Mesenchymal stem cell (in vitro differentiated cells and primary cell): ENCODE measurements around the gene INPP5A.

ENCODE experiments used
- DNase-seq: peaks from one replicate; pipeline ENCODE4 v3.0.0-alpha.2; 2013
- H2AFZ ChIP-seq: one replicate; pipeline ENCODE4 v1.6.1; 2013; ENCODE audit warnings: low read depth, mild to moderate bottlenecking, control low read depth, inconsistent platforms, low read length, moderate library complexity
- H2AK5ac ChIP-seq: 2 replicates; pipeline ENCODE4 v1.6.1; 2013; ENCODE audit warnings: low read length, moderate library complexity, mild to moderate bottlenecking, inconsistent platforms; ENCODE audit not compliant: severe bottlenecking
- H2BK120ac ChIP-seq: one replicate; pipeline ENCODE4 v1.6.1; 2013; ENCODE audit warnings: low read depth, mild to moderate bottlenecking, inconsistent platforms, low read length, moderate library complexity
- H2BK12ac ChIP-seq, 2 experiments: one replicate each; pipeline ENCODE4 v1.6.1; 2013; ENCODE audit warnings: inconsistent platforms in 2 of 2, low read length in 2 of 2, mild to moderate bottlenecking in 2 of 2, moderate library complexity in 2 of 2, control low read depth in 1 of 2
- H2BK15ac ChIP-seq: one replicate; pipeline ENCODE4 v1.6.1; 2013; ENCODE audit warnings: mild to moderate bottlenecking, low read depth, inconsistent platforms; ENCODE audit not compliant: poor library complexity, severe bottlenecking
- H2BK5ac ChIP-seq: 2 replicates; pipeline ENCODE4 v1.6.1; 2013; ENCODE audit warnings: low read depth, mild to moderate bottlenecking, low read length, control low read depth, inconsistent platforms; ENCODE audit not compliant: poor library complexity, severe bottlenecking
- H3K14ac ChIP-seq, 2 experiments: one replicate each; pipeline ENCODE4 v1.6.1; 2013; ENCODE audit warnings: inconsistent platforms in 2 of 2, low read length in 2 of 2, control low read depth in 1 of 2, mild to moderate bottlenecking in 1 of 2, moderate library complexity in 1 of 2
- H3K18ac ChIP-seq, 2 experiments: one replicate each; pipeline ENCODE4 v1.6.1; 2013; ENCODE audit warnings: inconsistent platforms in 2 of 2, low read length in 2 of 2, control low read depth in 1 of 2, low read depth in 1 of 2, mild to moderate bottlenecking in 1 of 2
- H3K23ac ChIP-seq, 2 experiments: one replicate each; pipeline ENCODE4 v1.6.1; 2013; ENCODE audit warnings: inconsistent platforms in 2 of 2, low read length in 2 of 2, mild to moderate bottlenecking in 2 of 2, moderate library complexity in 2 of 2, control low read depth in 1 of 2
- H3K27ac ChIP-seq: 2 replicates; pipeline ENCODE4 v1.5.1; 2013; ENCODE audit warnings: mild to moderate bottlenecking, moderate library complexity, low read length, control low read depth, inconsistent platforms; ENCODE audit not compliant: poor library complexity, severe bottlenecking
- H3K27me3 ChIP-seq, 2 experiments: 2 replicates each; pipeline versions ENCODE4 v1.6.1 to v1.7.0; 2013; ENCODE audit warnings: low read length in 2 of 2, mild to moderate bottlenecking in 2 of 2, moderate library complexity in 2 of 2, control low read depth in 1 of 2, inconsistent platforms in 1 of 2; ENCODE audit not compliant: control insufficient read depth in 1 of 2, insufficient read depth in 1 of 2
- H3K36me3 ChIP-seq, 2 experiments: 2 replicates each; pipeline versions ENCODE4 v1.6.1 to v1.7.0; 2013; ENCODE audit warnings: low read length in 2 of 2, control low read depth in 1 of 2, inconsistent platforms in 1 of 2, low read depth in 1 of 2, mild to moderate bottlenecking in 1 of 2; ENCODE audit not compliant: insufficient read depth in 2 of 2, control insufficient read depth in 1 of 2
- H3K4ac ChIP-seq, 2 experiments: one replicate each; pipeline ENCODE4 v1.6.1; 2013; ENCODE audit warnings: inconsistent platforms in 2 of 2, low read length in 2 of 2, mild to moderate bottlenecking in 2 of 2, moderate library complexity in 2 of 2, control low read depth in 1 of 2, low read depth in 1 of 2
- H3K4me1 ChIP-seq: 2 replicates; pipeline ENCODE4 v1.6.1; 2013; ENCODE audit warnings: low read depth, low read length, control low read depth; ENCODE audit not compliant: control insufficient read depth, insufficient read depth
- H3K4me2 ChIP-seq: 2 replicates; pipeline ENCODE4 v1.6.1; 2013; ENCODE audit warnings: low read length, mild to moderate bottlenecking, inconsistent platforms; ENCODE audit not compliant: poor library complexity, severe bottlenecking
- H3K4me3 ChIP-seq, 2 experiments: 2 replicates each; pipeline versions ENCODE4 v1.5.1 to v1.7.0; 2013; ENCODE audit warnings: low read length in 2 of 2, mild to moderate bottlenecking in 2 of 2, control low read depth in 1 of 2, low read depth in 1 of 2; ENCODE audit not compliant: insufficient read depth in 1 of 2
- H3K79me1 ChIP-seq: replicated peaks from 2 replicates; pipeline ENCODE4 v1.6.1; 2013; ENCODE audit warnings: mild to moderate bottlenecking, control low read depth, low read length, inconsistent platforms; ENCODE audit not compliant: poor library complexity, severe bottlenecking
- H3K9ac ChIP-seq: 2 replicates; pipeline ENCODE4 v1.7.0; 2013; ENCODE audit warnings: mild to moderate bottlenecking, low read length, moderate library complexity
- H3K9me3 ChIP-seq: 2 replicates; pipeline ENCODE4 v1.7.0; 2013; ENCODE audit warnings: mild to moderate bottlenecking, low read length; ENCODE audit not compliant: control insufficient read depth
- H4K8ac ChIP-seq: one replicate; pipeline ENCODE4 v1.6.1; 2013; ENCODE audit warnings: inconsistent platforms, mild to moderate bottlenecking, low read length, moderate library complexity
- H4K91ac ChIP-seq: one replicate; pipeline ENCODE4 v1.6.1; 2013; ENCODE audit warnings: mild to moderate bottlenecking, low read length, inconsistent platforms
- WGBS: methylation state at CpG from one replicate; pipeline ENCODE4 v1.1.7; 2013; ENCODE audit warnings: mixed read lengths; 5-methylcytosine and 5-hydroxymethylcytosine counted together

The INPP5A gene

GRCh38 chr10:132605390-132605789, 67.8 kb downstream of the INPP5A start:
- H3K4me2 ChIP-seq, result no peak overlapping the region

GRCh38 chr10:132606031-132606491, 68.5 kb downstream of the INPP5A start:
- Histone ChIP-seq H4K8ac (peak overlapping the region; percentile 27), H3K79me1 (peaks cover 44% of the 10 kb centered on the region)

More at GRCh38 chr10:132605390-132605789, 67.8 kb downstream of the INPP5A start:
- peaks cover 16% of the 10 kb centered on the region for H3K4me1 ChIP-seq
- H2BK5ac ChIP-seq, result no peak overlapping the region
- H3K4ac ChIP-seq, result no peak overlapping the region
- DNase-seq, result no peak
- no peak overlapping the region for H3K14ac ChIP-seq
- H2BK12ac ChIP-seq, result no peak overlapping the region
- 86% methylated on average over 8 of the region's 8 CpGs for WGBS
- H3K36me3 ChIP-seq, result peaks cover 0 to 14% of the 10 kb centered on the region in 2 experiments
- H3K4me3 ChIP-seq, result no peak overlapping the region
- H3K9ac ChIP-seq, result no peak overlapping the region
- no peak overlapping the region for H3K18ac ChIP-seq
- no peak overlapping the region for H2AK5ac ChIP-seq
- H4K91ac ChIP-seq, result no peak overlapping the region
- H4K8ac ChIP-seq, result no peak overlapping the region
- H2BK120ac ChIP-seq, result no peak overlapping the region
- H3K27me3 ChIP-seq, result no peaks in the 10 kb centered on the region
- no peak overlapping the region for H2BK15ac ChIP-seq
- H3K23ac ChIP-seq, result no peak overlapping the region
- H3K27ac ChIP-seq, result no peak overlapping the region
- H3K9me3 ChIP-seq, result peaks cover 7% of the 10 kb centered on the region
- H2AFZ ChIP-seq, result no peak overlapping the region
- H3K79me1 ChIP-seq, result peaks cover 42% of the 10 kb centered on the region

DNA sequence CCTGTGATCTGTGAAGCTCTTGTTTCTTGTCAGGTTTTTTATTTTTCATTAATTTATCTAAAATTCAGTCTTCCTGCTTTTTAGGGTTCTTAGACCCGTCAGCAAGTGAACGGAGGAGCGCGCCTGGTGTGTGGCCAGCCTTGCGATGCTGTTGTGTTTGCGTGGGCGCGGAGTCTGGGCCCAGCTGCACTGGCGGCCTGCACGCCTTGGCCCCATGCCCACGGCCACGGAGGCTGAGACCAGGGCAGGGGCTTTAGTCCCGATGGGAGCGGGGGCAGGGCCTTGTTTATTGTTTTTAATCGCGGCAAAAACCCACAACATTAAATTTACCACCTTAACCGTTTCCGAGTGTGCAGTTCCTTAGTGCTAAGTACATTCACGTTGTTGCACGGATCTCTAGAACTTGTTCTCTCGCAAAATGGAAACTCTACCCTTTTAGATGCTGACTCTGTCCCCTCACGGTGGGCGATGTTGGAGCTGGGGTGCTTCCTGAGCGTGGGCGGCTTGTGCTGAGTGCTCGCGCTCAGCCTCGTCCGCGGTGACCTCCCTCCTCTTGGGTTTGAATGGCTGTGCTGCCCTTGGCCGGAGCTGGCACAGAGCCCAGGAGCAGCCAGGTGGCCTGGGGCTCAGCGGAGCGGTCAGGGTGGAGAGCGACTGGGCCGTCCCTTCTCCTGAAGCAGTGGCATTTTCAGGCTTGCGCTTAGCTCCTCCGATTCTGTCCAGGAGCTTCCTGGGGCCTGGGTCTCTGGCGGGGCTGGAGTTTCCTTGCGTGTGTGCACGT, 69.1 kb downstream of the INPP5A start:
- Histone ChIP-seq H3K14ac (no peak overlapping the region), H3K9ac (no peak overlapping the region), H2BK5ac (no peak overlapping the region), H3K23ac (no peak overlapping the region), H3K4me1 (peaks cover 21% of the 10 kb centered on the region), H2BK12ac (no peak overlapping the region), H2BK120ac (no peak overlapping the region), H3K9me3 (no peaks in the 10 kb centered on the region), H3K27me3 (no peaks in the 10 kb centered on the region), H3K4me3 (no peak overlapping the region), H4K91ac (no peak overlapping the region), H2BK15ac (no peak overlapping the region), H3K18ac (no peak overlapping the region), H3K4ac (no peak overlapping the region), H3K36me3 (peaks cover 0 to 18% of the 10 kb centered on the region in 2 experiments), H4K8ac (no peak overlapping the region), H3K4me2 (no peak overlapping the region), H2AK5ac (no peak overlapping the region), H3K27ac (no peak overlapping the region), H3K79me1 (peaks cover 44% of the 10 kb centered on the region), H2AFZ (no peak overlapping the region)
- DNase-seq, result no peak
- 92% methylated on average over 39 of the region's 40 CpGs for WGBS

More at GRCh38 chr10:132606031-132606491, 68.5 kb downstream of the INPP5A start:
- Histone ChIP-seq H2BK5ac (no peak overlapping the region), H2BK12ac (no peak overlapping the region), H3K18ac (no peak overlapping the region), H4K91ac (no peak overlapping the region), H3K4ac (no peak overlapping the region), H3K36me3 (peaks cover 0 to 15% of the 10 kb centered on the region in 2 experiments), H3K9ac (no peak overlapping the region), H2AK5ac (no peak overlapping the region), H3K27me3 (no peaks in the 10 kb centered on the region), H3K4me1 (peaks cover 18% of the 10 kb centered on the region), H3K23ac (no peak overlapping the region), H2BK15ac (no peak overlapping the region), H3K9me3 (no peaks in the 10 kb centered on the region), H3K14ac (no peak overlapping the region), H2AFZ (no peak overlapping the region), H3K4me2 (no peak overlapping the region), H3K4me3 (no peak overlapping the region), H3K27ac (no peak overlapping the region), H2BK120ac (no peak overlapping the region)
- DNase-seq, result no peak
- 92% methylated on average over 15 of the region's 28 CpGs for WGBS

DNA sequence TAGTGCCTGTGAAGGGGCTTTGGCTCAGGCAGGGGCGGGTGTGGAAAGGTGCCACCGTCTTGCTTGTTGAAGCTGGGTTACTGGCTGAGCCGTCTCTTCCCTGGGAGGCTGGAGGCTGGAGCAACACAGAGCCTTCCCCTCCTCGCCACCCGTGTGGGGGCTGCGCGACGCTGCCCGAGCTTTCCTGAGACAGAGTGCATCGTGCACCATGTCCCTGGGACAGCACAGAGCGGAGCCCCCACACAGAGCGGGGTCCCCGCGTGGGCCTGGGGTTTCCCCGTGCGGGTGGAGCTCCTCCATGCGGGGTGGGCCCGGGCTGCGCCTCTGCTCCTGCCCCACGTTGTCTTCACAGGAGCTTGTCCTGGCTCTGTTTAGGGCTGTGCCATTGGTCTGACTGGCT, 69.9 kb downstream of the INPP5A start:
- Histone ChIP-seq H3K18ac (no peak overlapping the region), H2BK120ac (no peak overlapping the region), H3K4me3 (no peak overlapping the region), H3K4ac (no peak overlapping the region), H3K4me1 (peaks cover 24% of the 10 kb centered on the region), H3K27me3 (no peaks in the 10 kb centered on the region), H2AK5ac (no peak overlapping the region), H2AFZ (no peak overlapping the region), H3K23ac (no peak overlapping the region), H4K91ac (no peak overlapping the region), H3K14ac (no peak overlapping the region), H3K27ac (no peak overlapping the region), H3K9ac (no peak overlapping the region), H3K9me3 (no peaks in the 10 kb centered on the region), H3K4me2 (no peak overlapping the region), H2BK12ac (no peak overlapping the region), H3K79me1 (peaks cover 43% of the 10 kb centered on the region), H2BK5ac (no peak overlapping the region), H4K8ac (no peak overlapping the region), H2BK15ac (no peak overlapping the region), H3K36me3 (peaks cover 0 to 18% of the 10 kb centered on the region in 2 experiments)
- DNase-seq, result no peak
- WGBS, result 94% methylated on average over 20 of the region's 20 CpGs
